ENCODE measurements around the gene BTBD6. TPM values are rescaled to one million over a fixed set of nuclear protein-coding genes. Genes with fewer than 3 reads are reported as not detected.

BTBD6 gene
- total RNA-seq, 4 donors from 2014 or later: 44.5 to 70.6 (median 62.6) TPM

- TF ChIP-seq CTCF (IDR thresholded peaks at IDR 0.05): no peak
- no peak for TF ChIP-seq POLR2A (IDR thresholded peaks at IDR 0.05)
- intact Hi-C loops (cut with DNase I; ENCODE audit: low total_unique reads): no loop called here
- no peak overlapping the region for H3K4me3 ChIP-seq (ENCODE audit: low read depth, poor library complexity, severe bottlenecking)
- no peak for DNase-seq (ENCODE audit: low spot score in 2 of 2)
- 90 to 92% methylated on average over 17 to 18 of the region's 18 CpGs for WGBS, 2 donors
Measured at GRCh38 chr14:105268736-105269354, 20.5 kb downstream of the BTBD6 start.

DNA sequence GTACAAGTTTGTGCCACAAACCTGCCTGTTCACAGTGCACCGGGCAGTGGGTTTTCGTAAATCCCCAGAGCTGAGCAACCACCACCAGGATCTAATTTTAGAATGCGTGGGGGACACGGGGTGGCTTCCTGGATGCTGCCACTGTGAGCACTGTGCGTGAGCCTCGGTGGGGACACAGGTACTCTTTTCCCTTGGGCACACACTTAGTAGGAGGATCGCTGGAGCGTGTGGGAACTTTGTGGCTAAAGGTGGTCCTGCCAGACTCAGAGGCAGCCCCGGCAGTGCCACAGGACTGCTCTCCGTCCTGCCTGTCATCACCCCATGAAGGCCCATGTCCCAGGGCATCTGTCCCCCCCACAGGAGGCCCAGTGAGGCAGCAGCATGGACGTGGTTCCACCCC lies 21.1 kb downstream of the BTBD6 start:
- H3K4me3 ChIP-seq (ENCODE audit: low read depth, poor library complexity, severe bottlenecking): no peak overlapping the region
- 83 to 88% methylated on average over 9 to 11 of the region's 11 CpGs for WGBS, 2 donors
- intact Hi-C loops (cut with DNase I; ENCODE audit: low total_unique reads): no loop called here
- no peak for TF ChIP-seq CTCF (IDR thresholded peaks at IDR 0.05)
- TF ChIP-seq POLR2A (IDR thresholded peaks at IDR 0.05): no peak
- no peak for DNase-seq (ENCODE audit: low spot score in 2 of 2)

DNA sequence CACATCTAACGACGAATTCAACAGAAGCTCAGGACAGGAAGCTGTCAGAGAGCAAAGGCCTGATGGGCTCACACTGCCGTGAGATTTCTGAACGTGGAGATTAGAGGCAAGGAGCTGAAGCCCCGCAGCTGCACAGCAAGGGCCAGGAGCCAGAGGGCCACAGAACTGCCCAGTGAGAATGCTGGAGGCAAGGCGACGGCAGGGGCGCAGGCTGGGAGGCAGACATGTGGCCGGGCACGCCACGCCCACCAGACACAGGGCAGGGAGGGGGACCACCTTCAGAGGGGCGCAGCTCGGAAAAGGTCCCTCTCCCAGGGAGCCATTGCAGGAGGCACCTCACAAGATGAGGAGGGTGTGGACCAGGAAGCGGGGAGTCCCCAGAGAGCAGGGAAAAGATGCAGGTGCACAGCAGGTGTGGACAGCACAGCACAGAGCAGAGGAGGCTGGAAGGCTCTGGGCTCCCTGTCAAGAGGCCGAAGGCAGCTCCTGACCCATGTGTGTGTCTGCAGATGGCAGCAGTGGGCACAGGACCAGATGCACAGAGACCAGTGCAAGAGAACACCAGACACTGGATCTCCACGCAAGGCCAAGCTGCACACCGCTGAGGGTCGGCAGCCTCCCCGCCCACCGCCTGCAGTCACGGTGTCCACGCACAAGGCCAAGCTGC lies 23.0 kb downstream of the BTBD6 start:
- H3K4me3 ChIP-seq (ENCODE audit: low read depth, poor library complexity, severe bottlenecking): no peak overlapping the region
- intact Hi-C loops (cut with DNase I; ENCODE audit: low total_unique reads): no loop called here
- no peak for DNase-seq (ENCODE audit: low spot score in 2 of 2)
- TF ChIP-seq CTCF (IDR thresholded peaks at IDR 0.05): no peak
- WGBS, 2 donors: 91 to 92% methylated on average over 15 to 20 of the region's 22 CpGs

DNA sequence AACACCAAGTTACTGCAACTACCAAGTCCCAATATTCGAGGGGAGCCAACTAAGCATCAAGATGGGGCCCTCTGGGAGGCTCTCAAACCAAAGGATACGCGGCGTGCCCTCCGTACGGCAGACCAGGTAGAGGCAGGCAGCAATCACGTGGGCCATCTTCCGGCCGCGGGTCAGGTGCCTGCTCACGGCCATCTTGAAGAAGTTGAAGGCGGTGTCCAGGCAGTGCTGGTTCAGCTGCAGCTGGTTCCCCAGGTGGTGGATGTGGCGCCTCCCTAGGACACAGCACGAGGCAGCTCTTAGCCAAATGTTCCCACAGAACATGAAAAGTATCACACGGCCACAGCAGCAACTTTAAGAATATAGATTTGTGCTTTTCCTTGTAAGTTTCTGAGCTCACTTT lies 24.3 kb downstream of the BTBD6 start:
- intact Hi-C loops (cut with DNase I; ENCODE audit: low total_unique reads): no loop called here

DNA sequence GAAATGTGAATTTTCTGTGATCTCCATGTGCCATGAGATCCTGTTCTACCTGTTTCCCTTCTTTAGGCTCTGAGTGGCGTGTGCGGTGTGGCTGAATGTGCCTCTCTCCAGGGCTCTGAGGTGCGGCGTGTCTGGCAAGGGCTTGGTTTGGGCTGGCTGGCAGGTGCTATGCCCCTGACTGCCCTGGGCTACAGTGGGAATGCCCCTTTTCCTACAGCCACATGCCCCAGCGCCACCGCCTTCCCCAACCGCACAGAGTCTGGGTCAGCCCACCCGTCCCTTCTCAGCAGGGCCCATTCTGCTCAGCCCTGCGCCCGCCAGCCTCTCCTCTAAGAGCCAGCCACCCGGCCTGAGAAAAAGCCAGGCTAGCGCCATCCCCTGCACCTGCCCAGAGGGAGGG lies 24.7 kb downstream of the BTBD6 start:
- TF ChIP-seq CTCF (IDR thresholded peaks at IDR 0.05) (no peak), POLR2A (IDR thresholded peaks at IDR 0.05) (no peak)
- peak in 1 of 2 donors; percentile 24 for DNase-seq (ENCODE audit: low spot score in 2 of 2)
- intact Hi-C loops (cut with DNase I; ENCODE audit: low total_unique reads): no loop called here
- no peak overlapping the region for H3K4me3 ChIP-seq (ENCODE audit: low read depth, poor library complexity, severe bottlenecking)
- 60 to 88% methylated on average over 10 to 12 of the region's 12 CpGs for WGBS, 2 donors

More for the DNA sequence above, 24.3 kb downstream of the BTBD6 start:
- 75 to 92% methylated on average over 15 of the region's 15 CpGs for WGBS, 2 donors
- no peak for TF ChIP-seq POLR2A (IDR thresholded peaks at IDR 0.05)
- no peak for TF ChIP-seq CTCF (IDR thresholded peaks at IDR 0.05)
- H3K4me3 ChIP-seq (ENCODE audit: low read depth, poor library complexity, severe bottlenecking): no peak overlapping the region
- no peak for DNase-seq (ENCODE audit: low spot score in 2 of 2)
